ENCODE measurements around the gene EPM2A.

DNA sequence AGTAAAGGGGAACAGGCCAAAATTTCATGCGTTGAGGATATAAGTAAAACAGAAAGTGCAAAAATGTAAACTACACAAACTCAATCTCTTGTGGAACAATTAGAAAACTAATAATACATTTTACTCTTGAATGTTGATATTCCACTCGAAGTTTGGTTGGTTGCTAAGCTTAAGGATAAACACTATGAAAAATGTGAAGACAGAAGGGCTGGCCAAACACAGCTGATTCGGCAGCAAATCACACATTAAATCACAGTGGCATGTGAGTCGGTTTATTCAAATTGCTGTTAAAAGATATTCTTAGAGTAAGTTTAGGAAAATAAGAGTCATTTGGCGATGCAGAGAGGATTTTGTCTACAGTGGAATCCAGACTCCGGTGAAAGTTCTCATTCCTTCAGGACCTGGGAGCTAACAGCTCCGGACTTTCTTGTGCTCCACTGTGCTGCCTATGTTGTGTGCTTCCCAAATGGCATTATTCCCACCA is 1.4 kb upstream of the EPM2A start:
- TF ChIP-seq CTCF (conservative IDR thresholded peaks at IDR 0.05) (no peak), EZH2 (IDR thresholded peaks at IDR 0.05; ENCODE audit: low read depth) (no peak)
